K562 (cell line): ENCODE measurements around the gene STING1. TPM values are rescaled to one million over a fixed set of nuclear protein-coding genes. Genes with fewer than 3 reads are reported as not detected.
A peak's percentile ranks its signal among the peaks of the same experiment; 100 is the strongest.

Experiments used
- ATF1 ChIP-seq, 2 experiments: fragments of 450-650 bp in 1 of 2; IDR thresholded peaks; 2 replicates each; pipeline ENCODE4 v1.6.1; 2016; ENCODE audit warnings: missing compliant biosample characterization in 1 of 2, missing genetic modification characterization in 1 of 2
- MECOM ChIP-seq: fragments of 250-450 bp; sonication (Bioruptor Pico); IDR thresholded peaks from 2 replicates; pipeline ENCODE4 v1.8.0; 2022; ENCODE audit warnings: inconsistent platforms
- polyA plus RNA-seq, 8 experiments: library from polyadenylated mRNA; depleted of rRNA in 4 of 8; stranded (reverse) in 5 of 8; unstranded in 3 of 8; fragments of >200 nt; fragmentation: Nextera tagmentation in 2 of 8; fragmentation: Illumina TruSeq in 1 of 8; extraction: Ambion mirVana in 2 of 8; extraction: Trizol in 1 of 8; gene quantifications; 2 replicates each; pipeline versions ENCODE4 v1.2.1 to v1.2.3, GENCODE V29; 2011 to 2014; ENCODE audit warnings: inconsistent platforms in 1 of 8, missing spikeins in 1 of 8
- total RNA-seq, 7 experiments: library from RNA; depleted of rRNA in 6 of 7; stranded (reverse); fragments of >200 nt in 6 of 7; fragmentation: Illumina TruSeq in 2 of 7; extraction: Trizol in 2 of 7; gene quantifications; 2 replicates each; pipeline versions ENCODE4 v1.2.1 to v1.2.3, GENCODE V29; 2011 to 2021; ENCODE audit warnings: low replicate concordance in 1 of 7
- TF ChIP-seq, protein P1 (sequence below): fragments of 250-450 bp; sonication (Bioruptor Pico); IDR thresholded peaks from 2 replicates; pipeline ENCODE4 v1.5.0; 2021; ENCODE audit warnings: mild to moderate bottlenecking, borderline replicate concordance
- TF ChIP-seq, protein P2 (sequence below), 2 experiments: fragments of 450-650 bp in 1 of 2; IDR thresholded peaks; 2 replicates each; pipeline ENCODE4 v1.6.1; 2011 to 2017; ENCODE audit warnings: low read depth in 2 of 2, antibody characterized with exemption in 1 of 2, borderline replicate concordance in 1 of 2, low read length in 1 of 2, mild to moderate bottlenecking in 1 of 2, mixed read lengths in 1 of 2; ENCODE audit not compliant: control insufficient read depth in 1 of 2
- TF ChIP-seq, protein P3 (sequence below): fragments of 450-650 bp; formaldehyde crosslinking; IDR thresholded peaks from 2 replicates; pipeline ENCODE4 v1.4.0; 2022; ENCODE audit warnings: missing genetic modification characterization
- TF ChIP-seq, protein P4 (sequence below): fragments of 200-800 bp; sonication (Bioruptor generic); IDR thresholded peaks from 2 replicates; pipeline ENCODE4 v1.6.1; 2017; ENCODE audit warnings: missing genetic modification characterization, missing compliant biosample characterization
- TF ChIP-seq, protein P5 (sequence below), 2 experiments: fragments of 150-350 bp in 1 of 2; IDR thresholded peaks; 2 replicates each; pipeline ENCODE4 v1.6.1; 2012 to 2016; ENCODE audit warnings: low read depth in 2 of 2, low read length in 2 of 2, mild to moderate bottlenecking in 1 of 2, moderate library complexity in 1 of 2

STING1 gene
- total and polyA plus RNA-seq, 9 of the 15 experiments (the other 6 are each of a cell fraction or from before 2014, with no cell fraction given), result 20.8 to 69.1 (median 44.7) TPM

DNA sequence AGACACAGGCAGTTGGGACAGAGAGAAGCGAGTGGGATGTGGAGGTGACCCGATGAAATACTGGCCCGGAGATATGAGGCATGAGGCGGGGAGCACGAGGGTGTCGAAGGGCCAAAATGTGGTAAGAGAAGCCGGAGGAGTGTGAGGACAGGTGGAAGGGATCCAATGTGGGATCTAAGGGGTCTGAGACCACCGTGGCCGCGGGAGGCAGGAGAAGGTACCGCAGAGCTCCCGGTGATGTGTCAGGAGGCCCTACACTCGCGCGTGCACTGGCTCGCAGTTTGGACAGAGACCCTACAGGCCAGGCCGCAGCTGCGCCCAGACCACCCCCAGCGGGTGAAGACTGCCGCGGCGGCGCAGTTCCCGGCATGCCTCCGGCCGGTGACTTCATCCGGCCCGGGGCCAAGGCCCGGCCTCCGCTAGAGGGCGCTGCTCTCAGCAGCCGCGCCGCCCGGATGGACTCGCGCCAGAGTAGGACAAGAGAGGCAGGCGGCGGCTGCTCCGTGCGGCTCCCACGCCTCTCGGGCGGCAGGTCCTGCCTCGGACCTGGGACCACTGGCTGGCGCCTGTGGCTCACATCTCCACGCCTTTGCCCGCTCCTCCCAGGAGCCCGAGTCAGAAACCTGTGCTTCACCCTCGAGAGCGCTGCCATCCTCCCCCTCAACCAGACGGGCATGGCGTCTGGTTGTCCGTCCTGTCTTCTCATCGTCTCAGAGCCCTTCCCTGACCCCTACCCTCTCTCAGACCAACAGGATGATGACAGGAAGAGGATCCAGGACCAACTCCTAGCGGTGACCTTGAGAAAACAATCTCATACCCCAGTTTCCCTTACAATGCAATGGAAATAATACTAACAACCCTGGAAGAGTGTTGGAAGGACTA, 35.4 kb upstream of the STING1 start (continued):
- TF ChIP-seq ATF1 (CRISPR knock-in tag; IDR thresholded peaks at IDR 0.05) (no peak), ATF1 (tag; IDR thresholded peaks at IDR 0.05) (peak; percentile 87), MECOM (CRISPR knock-in tag) (peak; percentile 75)
- TF ChIP-seq, protein P1, sequence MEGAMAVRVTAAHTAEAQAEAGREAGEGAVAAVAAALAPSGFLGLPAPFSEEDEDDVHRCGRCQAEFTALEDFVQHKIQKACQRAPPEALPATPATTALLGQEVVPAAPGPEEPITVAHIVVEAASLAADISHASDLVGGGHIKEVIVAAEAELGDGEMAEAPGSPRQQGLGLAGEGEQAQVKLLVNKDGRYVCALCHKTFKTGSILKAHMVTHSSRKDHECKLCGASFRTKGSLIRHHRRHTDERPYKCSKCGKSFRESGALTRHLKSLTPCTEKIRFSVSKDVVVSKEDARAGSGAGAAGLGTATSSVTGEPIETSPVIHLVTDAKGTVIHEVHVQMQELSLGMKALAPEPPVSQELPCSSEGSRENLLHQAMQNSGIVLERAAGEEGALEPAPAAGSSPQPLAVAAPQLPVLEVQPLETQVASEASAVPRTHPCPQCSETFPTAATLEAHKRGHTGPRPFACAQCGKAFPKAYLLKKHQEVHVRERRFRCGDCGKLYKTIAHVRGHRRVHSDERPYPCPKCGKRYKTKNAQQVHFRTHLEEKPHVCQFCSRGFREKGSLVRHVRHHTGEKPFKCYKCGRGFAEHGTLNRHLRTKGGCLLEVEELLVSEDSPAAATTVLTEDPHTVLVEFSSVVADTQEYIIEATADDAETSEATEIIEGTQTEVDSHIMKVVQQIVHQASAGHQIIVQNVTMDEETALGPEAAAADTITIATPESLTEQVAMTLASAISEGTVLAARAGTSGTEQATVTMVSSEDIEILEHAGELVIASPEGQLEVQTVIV (CRISPR knock-in tag), result no peak
- TF ChIP-seq, protein P2, sequence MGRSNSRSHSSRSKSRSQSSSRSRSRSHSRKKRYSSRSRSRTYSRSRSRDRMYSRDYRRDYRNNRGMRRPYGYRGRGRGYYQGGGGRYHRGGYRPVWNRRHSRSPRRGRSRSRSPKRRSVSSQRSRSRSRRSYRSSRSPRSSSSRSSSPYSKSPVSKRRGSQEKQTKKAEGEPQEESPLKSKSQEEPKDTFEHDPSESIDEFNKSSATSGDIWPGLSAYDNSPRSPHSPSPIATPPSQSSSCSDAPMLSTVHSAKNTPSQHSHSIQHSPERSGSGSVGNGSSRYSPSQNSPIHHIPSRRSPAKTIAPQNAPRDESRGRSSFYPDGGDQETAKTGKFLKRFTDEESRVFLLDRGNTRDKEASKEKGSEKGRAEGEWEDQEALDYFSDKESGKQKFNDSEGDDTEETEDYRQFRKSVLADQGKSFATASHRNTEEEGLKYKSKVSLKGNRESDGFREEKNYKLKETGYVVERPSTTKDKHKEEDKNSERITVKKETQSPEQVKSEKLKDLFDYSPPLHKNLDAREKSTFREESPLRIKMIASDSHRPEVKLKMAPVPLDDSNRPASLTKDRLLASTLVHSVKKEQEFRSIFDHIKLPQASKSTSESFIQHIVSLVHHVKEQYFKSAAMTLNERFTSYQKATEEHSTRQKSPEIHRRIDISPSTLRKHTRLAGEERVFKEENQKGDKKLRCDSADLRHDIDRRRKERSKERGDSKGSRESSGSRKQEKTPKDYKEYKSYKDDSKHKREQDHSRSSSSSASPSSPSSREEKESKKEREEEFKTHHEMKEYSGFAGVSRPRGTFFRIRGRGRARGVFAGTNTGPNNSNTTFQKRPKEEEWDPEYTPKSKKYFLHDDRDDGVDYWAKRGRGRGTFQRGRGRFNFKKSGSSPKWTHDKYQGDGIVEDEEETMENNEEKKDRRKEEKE (IDR thresholded peaks at IDR 0.05; ENCODE audit: borderline replicate concordance in 1 of 2, control insufficient read depth in 1 of 2, low read depth in 2 of 2, low read length in 1 of 2), result peak in 1 of 2 experiments; percentile 84; a peak in 2 of 4 replicates
- TF ChIP-seq, protein P3, sequence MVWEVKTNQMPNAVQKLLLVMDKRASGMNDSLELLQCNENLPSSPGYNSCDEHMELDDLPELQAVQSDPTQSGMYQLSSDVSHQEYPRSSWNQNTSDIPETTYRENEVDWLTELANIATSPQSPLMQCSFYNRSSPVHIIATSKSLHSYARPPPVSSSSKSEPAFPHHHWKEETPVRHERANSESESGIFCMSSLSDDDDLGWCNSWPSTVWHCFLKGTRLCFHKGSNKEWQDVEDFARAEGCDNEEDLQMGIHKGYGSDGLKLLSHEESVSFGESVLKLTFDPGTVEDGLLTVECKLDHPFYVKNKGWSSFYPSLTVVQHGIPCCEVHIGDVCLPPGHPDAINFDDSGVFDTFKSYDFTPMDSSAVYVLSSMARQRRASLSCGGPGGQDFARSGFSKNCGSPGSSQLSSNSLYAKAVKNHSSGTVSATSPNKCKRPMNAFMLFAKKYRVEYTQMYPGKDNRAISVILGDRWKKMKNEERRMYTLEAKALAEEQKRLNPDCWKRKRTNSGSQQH (CRISPR knock-in tag), result no peak
- TF ChIP-seq, protein P4, sequence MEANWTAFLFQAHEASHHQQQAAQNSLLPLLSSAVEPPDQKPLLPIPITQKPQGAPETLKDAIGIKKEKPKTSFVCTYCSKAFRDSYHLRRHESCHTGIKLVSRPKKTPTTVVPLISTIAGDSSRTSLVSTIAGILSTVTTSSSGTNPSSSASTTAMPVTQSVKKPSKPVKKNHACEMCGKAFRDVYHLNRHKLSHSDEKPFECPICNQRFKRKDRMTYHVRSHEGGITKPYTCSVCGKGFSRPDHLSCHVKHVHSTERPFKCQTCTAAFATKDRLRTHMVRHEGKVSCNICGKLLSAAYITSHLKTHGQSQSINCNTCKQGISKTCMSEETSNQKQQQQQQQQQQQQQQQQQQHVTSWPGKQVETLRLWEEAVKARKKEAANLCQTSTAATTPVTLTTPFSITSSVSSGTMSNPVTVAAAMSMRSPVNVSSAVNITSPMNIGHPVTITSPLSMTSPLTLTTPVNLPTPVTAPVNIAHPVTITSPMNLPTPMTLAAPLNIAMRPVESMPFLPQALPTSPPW, result peak; percentile 38
- TF ChIP-seq, protein P5, sequence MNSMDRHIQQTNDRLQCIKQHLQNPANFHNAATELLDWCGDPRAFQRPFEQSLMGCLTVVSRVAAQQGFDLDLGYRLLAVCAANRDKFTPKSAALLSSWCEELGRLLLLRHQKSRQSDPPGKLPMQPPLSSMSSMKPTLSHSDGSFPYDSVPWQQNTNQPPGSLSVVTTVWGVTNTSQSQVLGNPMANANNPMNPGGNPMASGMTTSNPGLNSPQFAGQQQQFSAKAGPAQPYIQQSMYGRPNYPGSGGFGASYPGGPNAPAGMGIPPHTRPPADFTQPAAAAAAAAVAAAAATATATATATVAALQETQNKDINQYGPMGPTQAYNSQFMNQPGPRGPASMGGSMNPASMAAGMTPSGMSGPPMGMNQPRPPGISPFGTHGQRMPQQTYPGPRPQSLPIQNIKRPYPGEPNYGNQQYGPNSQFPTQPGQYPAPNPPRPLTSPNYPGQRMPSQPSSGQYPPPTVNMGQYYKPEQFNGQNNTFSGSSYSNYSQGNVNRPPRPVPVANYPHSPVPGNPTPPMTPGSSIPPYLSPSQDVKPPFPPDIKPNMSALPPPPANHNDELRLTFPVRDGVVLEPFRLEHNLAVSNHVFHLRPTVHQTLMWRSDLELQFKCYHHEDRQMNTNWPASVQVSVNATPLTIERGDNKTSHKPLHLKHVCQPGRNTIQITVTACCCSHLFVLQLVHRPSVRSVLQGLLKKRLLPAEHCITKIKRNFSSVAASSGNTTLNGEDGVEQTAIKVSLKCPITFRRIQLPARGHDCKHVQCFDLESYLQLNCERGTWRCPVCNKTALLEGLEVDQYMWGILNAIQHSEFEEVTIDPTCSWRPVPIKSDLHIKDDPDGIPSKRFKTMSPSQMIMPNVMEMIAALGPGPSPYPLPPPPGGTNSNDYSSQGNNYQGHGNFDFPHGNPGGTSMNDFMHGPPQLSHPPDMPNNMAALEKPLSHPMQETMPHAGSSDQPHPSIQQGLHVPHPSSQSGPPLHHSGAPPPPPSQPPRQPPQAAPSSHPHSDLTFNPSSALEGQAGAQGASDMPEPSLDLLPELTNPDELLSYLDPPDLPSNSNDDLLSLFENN (IDR thresholded peaks at IDR 0.05; ENCODE audit: low read depth in 2 of 2, low read length in 2 of 2), result peak in 1 of 2 experiments; percentile 55; a peak in 1 of 4 replicates
